GM12872 (cell line): ENCODE results near the gene STOX2.

ENCODE experiments used
- CTCF ChIP-seq: IDR thresholded peaks from 3 replicates; pipeline ENCODE4 v1.5.1; 2011; ENCODE audit warnings: low read depth, mild to moderate bottlenecking, low read length, moderate library complexity; ENCODE audit not compliant: insufficient read depth

Gene STOX2

GRCh38 chr4:184016759-184017668 lies 111.9 kb downstream of the STOX2 start:
- no peak for TF ChIP-seq CTCF

GRCh38 chr4:184019076-184019475 lies 114.0 kb downstream of the STOX2 start:
- TF ChIP-seq CTCF, result no peak

GRCh38 chr4:184019667-184020623 lies 114.8 kb downstream of the STOX2 start:
- no peak for TF ChIP-seq CTCF

GRCh38 chr4:184021389-184021788 lies 116.3 kb downstream of the STOX2 start:
- no peak for TF ChIP-seq CTCF

GRCh38 chr4:184022679-184023383 lies 117.7 kb downstream of the STOX2 start:
- no peak for TF ChIP-seq CTCF

GRCh38 chr4:184024637-184025036 lies 119.5 kb downstream of the STOX2 start:
- TF ChIP-seq CTCF, result no peak
